ENCODE results near the gene BTBD9. TPM values are rescaled to one million over a fixed set of nuclear protein-coding genes. Genes with fewer than 3 reads are reported as not detected.

Gene BTBD9
- total RNA-seq, 4 donors from 2014 or later: 15.4 to 50.0 (median 21.9) TPM

DNA sequence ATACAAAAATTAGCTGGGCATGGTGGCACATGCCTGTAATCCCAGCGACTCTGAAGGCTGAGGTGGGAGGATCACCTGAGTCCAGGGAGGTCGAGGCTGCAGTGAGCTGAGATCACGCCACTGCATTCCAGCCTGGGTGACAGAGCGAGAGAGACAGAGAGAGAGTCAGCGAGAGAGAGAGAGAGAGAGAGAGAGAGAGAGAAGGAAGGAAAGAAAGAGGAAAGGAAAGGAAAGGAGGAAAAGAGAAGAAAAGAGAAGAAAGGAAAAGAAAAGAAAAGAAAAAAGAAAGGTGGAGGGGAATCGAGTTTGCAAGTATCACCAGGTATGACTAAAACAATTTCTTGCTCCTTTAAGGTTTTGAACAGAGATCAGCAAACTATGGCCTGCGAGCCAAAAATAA lies 152.3 kb downstream of the BTBD9 start:
- no peaks in the 10 kb centered on the region for H3K4me1 ChIP-seq
- no peak overlapping the region for H3K27ac ChIP-seq
- H3K27me3 ChIP-seq: no peaks in the 10 kb centered on the region
- WGBS: 84% methylated on average over 7 of the region's 7 CpGs
- DNase-seq (ENCODE audit: low spot score in 2 of 2): no peak
- H3K4me3 ChIP-seq: no peak overlapping the region
- no peaks in the 10 kb centered on the region for H3K9me3 ChIP-seq
- TF ChIP-seq, protein P1, sequence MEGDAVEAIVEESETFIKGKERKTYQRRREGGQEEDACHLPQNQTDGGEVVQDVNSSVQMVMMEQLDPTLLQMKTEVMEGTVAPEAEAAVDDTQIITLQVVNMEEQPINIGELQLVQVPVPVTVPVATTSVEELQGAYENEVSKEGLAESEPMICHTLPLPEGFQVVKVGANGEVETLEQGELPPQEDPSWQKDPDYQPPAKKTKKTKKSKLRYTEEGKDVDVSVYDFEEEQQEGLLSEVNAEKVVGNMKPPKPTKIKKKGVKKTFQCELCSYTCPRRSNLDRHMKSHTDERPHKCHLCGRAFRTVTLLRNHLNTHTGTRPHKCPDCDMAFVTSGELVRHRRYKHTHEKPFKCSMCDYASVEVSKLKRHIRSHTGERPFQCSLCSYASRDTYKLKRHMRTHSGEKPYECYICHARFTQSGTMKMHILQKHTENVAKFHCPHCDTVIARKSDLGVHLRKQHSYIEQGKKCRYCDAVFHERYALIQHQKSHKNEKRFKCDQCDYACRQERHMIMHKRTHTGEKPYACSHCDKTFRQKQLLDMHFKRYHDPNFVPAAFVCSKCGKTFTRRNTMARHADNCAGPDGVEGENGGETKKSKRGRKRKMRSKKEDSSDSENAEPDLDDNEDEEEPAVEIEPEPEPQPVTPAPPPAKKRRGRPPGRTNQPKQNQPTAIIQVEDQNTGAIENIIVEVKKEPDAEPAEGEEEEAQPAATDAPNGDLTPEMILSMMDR (IDR thresholded peaks at IDR 0.05): no peak
- no peak for TF ChIP-seq POLR2AphosphoS5 (IDR thresholded peaks at IDR 0.05)
- TF ChIP-seq EP300 (IDR thresholded peaks at IDR 0.05): no peak
- TF ChIP-seq POLR2A (IDR thresholded peaks at IDR 0.05): no peak
- H3K36me3 ChIP-seq: no peaks in the 10 kb centered on the region

DNA sequence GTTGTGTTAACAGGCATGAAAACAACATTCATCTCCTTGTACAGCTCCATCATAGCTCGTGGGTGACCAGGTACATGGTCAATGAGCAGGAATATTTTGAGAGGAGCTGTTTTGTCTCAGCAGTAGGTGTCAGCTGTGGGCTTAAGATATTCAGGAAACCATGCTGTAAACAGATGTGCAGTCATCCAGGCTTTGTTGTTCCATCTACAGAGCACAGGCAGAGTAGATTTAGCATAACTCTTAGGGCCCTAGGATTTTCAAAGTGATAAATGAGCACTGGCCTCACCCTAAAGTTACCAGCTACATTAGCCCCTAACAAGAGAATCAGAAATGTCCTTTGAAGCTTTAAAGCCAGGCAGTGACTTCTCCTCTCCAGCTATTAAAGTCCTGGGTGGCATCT lies 154.2 kb downstream of the BTBD9 start:
- H3K27me3 ChIP-seq: no peaks in the 10 kb centered on the region
- no peak overlapping the region for H3K27ac ChIP-seq
- WGBS: 89% methylated on average over 1 of the region's 1 CpG
- no peaks in the 10 kb centered on the region for H3K9me3 ChIP-seq
- no peak for TF ChIP-seq EP300 (IDR thresholded peaks at IDR 0.05)
- TF ChIP-seq POLR2AphosphoS5 (IDR thresholded peaks at IDR 0.05): no peak
- no peak for TF ChIP-seq POLR2A (IDR thresholded peaks at IDR 0.05)
- TF ChIP-seq, protein P1 (IDR thresholded peaks at IDR 0.05): no peak
- H3K4me3 ChIP-seq: no peak overlapping the region
- no peak for DNase-seq (ENCODE audit: low spot score in 2 of 2)
- H3K36me3 ChIP-seq: no peaks in the 10 kb centered on the region
- no peaks in the 10 kb centered on the region for H3K4me1 ChIP-seq

DNA sequence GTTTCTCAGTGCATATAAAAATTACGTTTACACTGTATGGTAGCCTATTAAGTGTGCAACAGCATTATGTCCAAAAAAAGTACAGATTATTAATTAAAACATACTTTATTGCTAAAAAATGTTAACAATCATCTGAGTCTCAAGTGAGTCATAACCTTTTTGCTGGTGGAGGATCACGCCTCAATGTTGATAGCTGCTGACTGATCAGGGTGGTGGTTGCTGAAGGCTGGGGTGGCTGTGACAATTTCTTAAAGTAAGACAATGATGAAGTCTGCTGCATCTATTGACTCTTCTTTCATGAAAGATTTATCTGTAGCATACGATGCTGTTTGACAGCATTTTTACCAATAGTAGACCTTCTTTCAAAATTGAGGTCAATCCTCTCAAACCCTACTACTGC lies 155.1 kb downstream of the BTBD9 start:
- H3K4me1 ChIP-seq: no peaks in the 10 kb centered on the region
- H3K27ac ChIP-seq: no peak overlapping the region
- 94% methylated on average over 3 of the region's 3 CpGs for WGBS
- no peak overlapping the region for H3K4me3 ChIP-seq
- H3K9me3 ChIP-seq: no peaks in the 10 kb centered on the region
- H3K27me3 ChIP-seq: no peaks in the 10 kb centered on the region
- no peak for TF ChIP-seq EP300 (IDR thresholded peaks at IDR 0.05)
- TF ChIP-seq POLR2AphosphoS5 (IDR thresholded peaks at IDR 0.05): no peak
- no peak for TF ChIP-seq POLR2A (IDR thresholded peaks at IDR 0.05)
- TF ChIP-seq, protein P1 (IDR thresholded peaks at IDR 0.05): no peak
- no peaks in the 10 kb centered on the region for H3K36me3 ChIP-seq
- no peak for DNase-seq (ENCODE audit: low spot score in 2 of 2)

DNA sequence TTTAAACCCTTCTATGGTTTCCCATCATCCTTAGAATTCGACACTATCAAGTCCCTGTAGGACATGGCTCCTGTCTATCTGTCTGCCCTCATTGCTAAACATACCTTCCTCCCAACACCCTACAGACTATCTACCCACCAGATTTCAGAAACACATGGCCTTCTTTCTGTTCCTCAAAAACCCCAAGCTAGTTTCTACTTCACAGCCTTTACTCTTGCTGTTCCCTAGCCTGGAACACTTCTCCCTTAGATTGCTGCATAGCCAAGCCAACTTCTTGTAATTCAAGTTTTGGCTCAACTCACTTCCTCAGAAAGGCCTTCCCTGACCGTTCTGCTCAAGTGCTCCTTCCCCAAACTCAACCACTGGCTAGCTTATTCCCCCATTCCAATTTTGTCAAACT lies 156.2 kb downstream of the BTBD9 start:
- H3K9me3 ChIP-seq: no peaks in the 10 kb centered on the region
- H3K27ac ChIP-seq: no peak overlapping the region
- no peak overlapping the region for H3K4me3 ChIP-seq
- H3K36me3 ChIP-seq: no peaks in the 10 kb centered on the region
- no peaks in the 10 kb centered on the region for H3K4me1 ChIP-seq
- H3K27me3 ChIP-seq: no peaks in the 10 kb centered on the region
- no peak for DNase-seq (ENCODE audit: low spot score in 2 of 2)
- WGBS: 80% methylated on average over 2 of the region's 2 CpGs
- TF ChIP-seq, protein P1 (IDR thresholded peaks at IDR 0.05): no peak
- TF ChIP-seq EP300 (IDR thresholded peaks at IDR 0.05): no peak
- no peak for TF ChIP-seq POLR2A (IDR thresholded peaks at IDR 0.05)
- TF ChIP-seq POLR2AphosphoS5 (IDR thresholded peaks at IDR 0.05): no peak

DNA sequence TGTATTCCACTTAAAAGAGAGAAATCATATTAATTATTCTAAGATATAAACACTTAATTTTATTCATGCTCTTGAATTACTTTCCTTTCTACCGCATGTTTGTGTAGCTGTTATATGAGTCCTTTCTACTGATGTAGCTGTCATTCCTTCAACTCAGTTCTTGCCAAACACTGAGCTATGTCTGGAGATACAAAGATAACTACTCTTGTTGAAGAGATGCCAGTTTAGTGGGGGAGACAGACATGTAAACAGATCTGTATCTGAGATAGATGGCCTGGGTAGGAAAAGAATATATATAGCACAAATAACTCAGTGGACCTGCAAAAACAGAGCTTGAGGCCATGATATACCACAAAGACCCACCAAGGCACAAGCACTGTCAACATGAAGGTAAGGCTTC lies 157.3 kb downstream of the BTBD9 start:
- TF ChIP-seq POLR2A (IDR thresholded peaks at IDR 0.05) (no peak), POLR2AphosphoS5 (IDR thresholded peaks at IDR 0.05) (no peak), EP300 (IDR thresholded peaks at IDR 0.05) (no peak)
- TF ChIP-seq, protein P1 (IDR thresholded peaks at IDR 0.05): no peak
- no peak for DNase-seq (ENCODE audit: low spot score in 2 of 2)
- H3K27me3 ChIP-seq: no peaks in the 10 kb centered on the region
- H3K27ac ChIP-seq: no peak overlapping the region
- no peaks in the 10 kb centered on the region for H3K36me3 ChIP-seq
- no peak overlapping the region for H3K4me3 ChIP-seq
- H3K4me1 ChIP-seq: no peaks in the 10 kb centered on the region
- no peaks in the 10 kb centered on the region for H3K9me3 ChIP-seq
- 68% methylated on average over 1 of the region's 1 CpG for WGBS
